Suprapubic skin (tissue), 4 donors: ENCODE measurements around the gene DYNC2LI1.

ENCODE experiments used
- EP300 ChIP-seq: sonication (generic); formaldehyde crosslinking; IDR thresholded peaks from one replicate; pipeline ENCODE4 v1.6.1; 2017; ENCODE audit warnings: antibody characterized with exemption
- POLR2A ChIP-seq, 2 donors: fragments of 450-650 bp; IDR thresholded peaks; one replicate each; pipeline ENCODE4 v1.6.1; 2017; ENCODE audit warnings: antibody characterized with exemption in 2 of 2, mild to moderate bottlenecking in 2 of 2, moderate library complexity in 2 of 2
- POLR2AphosphoS5 ChIP-seq, 3 donors: sonication (generic); formaldehyde crosslinking; IDR thresholded peaks; one replicate each; pipeline ENCODE4 v1.6.1; 2017; ENCODE audit warnings: antibody characterized with exemption in 3 of 3
- TF ChIP-seq, protein P1 (sequence below), 2 donors: fragments of 200-600 bp in 1 of 2; fragments of 450-650 bp in 1 of 2; sonication (generic) in 1 of 2; IDR thresholded peaks; one replicate each; pipeline ENCODE4 v1.5.1; 2016 to 2019; ENCODE audit warnings: antibody characterized with exemption in 2 of 2, mild to moderate bottlenecking in 1 of 2, moderate library complexity in 1 of 2

DNA sequence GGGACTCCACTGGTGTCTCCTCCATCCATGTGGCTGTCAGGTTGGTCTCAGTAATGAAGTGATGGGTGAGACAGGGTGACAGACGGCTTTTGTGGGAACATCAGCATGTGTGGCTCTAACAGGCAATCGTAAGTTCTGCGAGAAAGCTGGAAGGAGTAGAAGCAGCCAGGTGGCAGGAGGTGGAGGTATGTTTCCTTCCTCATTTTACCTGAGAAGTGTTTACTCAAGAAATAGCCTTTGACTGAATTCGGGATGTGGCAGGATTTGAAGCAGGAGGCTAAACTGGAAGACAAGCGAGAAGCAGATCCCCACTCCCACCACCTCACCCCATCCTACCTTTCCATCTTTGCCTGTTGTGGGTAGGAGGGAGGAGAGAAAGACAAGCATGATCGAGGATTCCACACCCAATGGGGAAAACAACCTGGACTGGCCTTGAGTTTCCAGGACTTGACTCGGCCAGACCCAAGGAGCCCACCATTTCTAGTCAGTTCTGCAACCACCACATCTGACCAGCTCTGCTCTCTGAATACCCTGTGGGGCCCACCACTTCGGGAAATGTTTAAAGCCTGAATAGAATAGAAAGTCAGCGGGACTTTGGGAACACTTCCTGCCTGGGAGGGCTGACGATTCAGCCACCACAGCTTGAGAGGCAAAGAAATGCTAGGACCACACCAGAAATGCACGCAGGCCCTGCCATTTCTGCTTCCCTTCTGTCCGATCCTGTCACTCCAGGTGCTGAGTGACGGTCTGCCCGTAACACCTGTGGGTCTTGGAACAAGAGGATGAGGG, 66.1 kb downstream of the DYNC2LI1 start:
- TF ChIP-seq EP300 (no peak), POLR2A (IDR thresholded peaks at IDR 0.05) (no peak), POLR2AphosphoS5 (IDR thresholded peaks at IDR 0.05) (no peak)
- TF ChIP-seq, protein P1, sequence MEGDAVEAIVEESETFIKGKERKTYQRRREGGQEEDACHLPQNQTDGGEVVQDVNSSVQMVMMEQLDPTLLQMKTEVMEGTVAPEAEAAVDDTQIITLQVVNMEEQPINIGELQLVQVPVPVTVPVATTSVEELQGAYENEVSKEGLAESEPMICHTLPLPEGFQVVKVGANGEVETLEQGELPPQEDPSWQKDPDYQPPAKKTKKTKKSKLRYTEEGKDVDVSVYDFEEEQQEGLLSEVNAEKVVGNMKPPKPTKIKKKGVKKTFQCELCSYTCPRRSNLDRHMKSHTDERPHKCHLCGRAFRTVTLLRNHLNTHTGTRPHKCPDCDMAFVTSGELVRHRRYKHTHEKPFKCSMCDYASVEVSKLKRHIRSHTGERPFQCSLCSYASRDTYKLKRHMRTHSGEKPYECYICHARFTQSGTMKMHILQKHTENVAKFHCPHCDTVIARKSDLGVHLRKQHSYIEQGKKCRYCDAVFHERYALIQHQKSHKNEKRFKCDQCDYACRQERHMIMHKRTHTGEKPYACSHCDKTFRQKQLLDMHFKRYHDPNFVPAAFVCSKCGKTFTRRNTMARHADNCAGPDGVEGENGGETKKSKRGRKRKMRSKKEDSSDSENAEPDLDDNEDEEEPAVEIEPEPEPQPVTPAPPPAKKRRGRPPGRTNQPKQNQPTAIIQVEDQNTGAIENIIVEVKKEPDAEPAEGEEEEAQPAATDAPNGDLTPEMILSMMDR (IDR thresholded peaks at IDR 0.05): no peak
